GM12865 (cell line): Measurements from ENCODE around the gene SGK2.

Source experiments
- DNase-seq: peaks from one replicate; pipeline ENCODE4 v3.0.0; 2010; ENCODE audit warnings: low read depth
- H3K4me3 ChIP-seq: 2 replicates; pipeline ENCODE4 v1.5.1; 2011; ENCODE audit warnings: mild to moderate bottlenecking, low read depth, low read length, control low read depth
- TF ChIP-seq, protein P1 (sequence below): IDR thresholded peaks from 2 replicates; pipeline ENCODE4 v1.5.1; 2011; ENCODE audit warnings: low read length, control low read depth, low read depth, inconsistent platforms; ENCODE audit not compliant: insufficient read depth; ENCODE audit errors: missing control alignments

SGK2 gene

DNA sequence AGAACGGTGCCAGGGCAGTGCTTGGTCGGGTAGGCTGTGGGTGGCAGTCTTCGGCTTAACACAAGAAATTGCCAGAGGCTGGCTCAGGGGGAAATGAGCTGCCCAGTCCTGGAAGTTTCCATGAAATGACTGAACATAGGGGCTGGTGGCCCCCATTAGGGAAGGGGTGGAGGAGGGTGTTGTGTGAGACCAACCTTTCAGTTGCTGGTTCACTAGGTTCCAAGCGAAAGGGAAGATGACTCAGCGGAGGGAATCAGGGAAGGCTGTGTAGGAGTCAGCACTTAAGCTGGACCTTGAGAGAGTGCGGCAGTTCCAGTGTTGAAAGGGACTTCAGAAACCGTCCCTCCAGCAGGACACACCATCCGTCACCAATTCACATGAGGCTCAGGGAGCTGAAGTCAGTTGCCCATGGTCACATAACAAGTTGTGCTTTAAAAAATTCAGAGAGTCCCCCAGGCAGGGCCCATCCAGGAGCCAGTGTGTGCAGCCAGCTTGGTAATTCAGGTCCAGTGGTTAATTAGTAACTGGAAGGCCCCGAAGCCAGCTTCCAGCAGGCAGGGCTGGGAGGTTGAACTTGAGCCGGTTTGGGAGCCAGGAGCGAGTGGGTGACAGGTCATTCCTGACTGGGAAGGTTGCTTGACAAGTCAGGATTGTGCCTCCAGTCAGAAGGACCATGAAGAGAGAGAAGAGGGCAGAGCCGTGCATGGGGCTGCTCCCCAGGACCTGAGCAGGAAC lies at the start of gene SGK2:
Gene SGK2, plus strand, starts transcription at position 616 of the 735 bp plus-strand sequence. CDS start 7,469 bp downstream, outside the sequence.
- no peak for DNase-seq
- H3K4me3 ChIP-seq = no peak within 1 kb of the TSS
- TF ChIP-seq, protein P1, sequence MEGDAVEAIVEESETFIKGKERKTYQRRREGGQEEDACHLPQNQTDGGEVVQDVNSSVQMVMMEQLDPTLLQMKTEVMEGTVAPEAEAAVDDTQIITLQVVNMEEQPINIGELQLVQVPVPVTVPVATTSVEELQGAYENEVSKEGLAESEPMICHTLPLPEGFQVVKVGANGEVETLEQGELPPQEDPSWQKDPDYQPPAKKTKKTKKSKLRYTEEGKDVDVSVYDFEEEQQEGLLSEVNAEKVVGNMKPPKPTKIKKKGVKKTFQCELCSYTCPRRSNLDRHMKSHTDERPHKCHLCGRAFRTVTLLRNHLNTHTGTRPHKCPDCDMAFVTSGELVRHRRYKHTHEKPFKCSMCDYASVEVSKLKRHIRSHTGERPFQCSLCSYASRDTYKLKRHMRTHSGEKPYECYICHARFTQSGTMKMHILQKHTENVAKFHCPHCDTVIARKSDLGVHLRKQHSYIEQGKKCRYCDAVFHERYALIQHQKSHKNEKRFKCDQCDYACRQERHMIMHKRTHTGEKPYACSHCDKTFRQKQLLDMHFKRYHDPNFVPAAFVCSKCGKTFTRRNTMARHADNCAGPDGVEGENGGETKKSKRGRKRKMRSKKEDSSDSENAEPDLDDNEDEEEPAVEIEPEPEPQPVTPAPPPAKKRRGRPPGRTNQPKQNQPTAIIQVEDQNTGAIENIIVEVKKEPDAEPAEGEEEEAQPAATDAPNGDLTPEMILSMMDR = no peak

DNA sequence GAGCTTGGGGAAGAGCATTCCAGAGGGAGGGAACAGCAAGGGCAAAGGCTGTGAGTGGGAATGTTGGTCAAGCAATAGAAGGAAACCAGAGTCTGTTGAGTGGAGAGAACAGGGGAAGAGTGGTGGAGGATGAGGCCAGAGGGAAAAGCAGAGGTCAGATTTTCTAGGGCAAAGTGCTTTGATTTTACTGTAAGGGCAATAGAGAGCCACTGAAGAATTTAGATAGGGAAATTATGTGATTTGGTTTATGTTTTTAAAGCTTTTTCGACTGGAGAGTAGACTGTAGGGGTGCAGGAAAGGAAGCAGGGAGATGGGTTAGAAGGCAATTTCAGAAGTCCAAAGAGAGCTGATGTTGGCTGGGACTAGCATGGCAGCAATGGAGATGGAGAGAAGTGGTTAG lies 46.9 kb upstream of the SGK2 start:
- DNase-seq = no peak

DNA sequence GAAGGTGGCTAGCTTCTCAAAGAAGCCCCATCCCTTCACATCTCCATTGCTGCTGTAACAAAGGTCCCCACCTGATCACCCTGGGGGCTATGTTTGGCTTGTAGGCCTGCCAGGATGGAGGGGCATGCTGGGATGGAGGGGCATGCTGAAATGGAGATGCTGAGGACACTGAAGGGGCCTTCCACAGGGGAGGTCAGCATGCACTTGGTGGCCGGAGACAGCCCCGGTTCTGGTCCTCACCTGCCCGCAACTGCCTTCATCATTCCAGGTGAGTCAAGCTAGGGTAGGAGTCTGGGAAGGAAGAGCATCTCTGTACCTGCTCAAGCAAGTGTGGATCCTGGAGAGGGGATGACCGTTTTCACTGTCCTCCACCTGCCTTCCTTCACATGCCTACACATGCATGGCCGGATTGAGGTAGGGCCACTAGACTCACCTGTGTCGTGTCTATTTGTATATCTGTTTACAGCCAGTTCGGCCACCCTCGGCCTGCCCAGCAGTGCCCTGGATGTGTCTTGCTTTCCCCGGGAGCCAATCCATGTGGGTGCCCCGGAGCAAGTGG lies 45.4 kb upstream of the SGK2 start:
- no peak for DNase-seq
- TF ChIP-seq, protein P1 = no peak
- peak overlapping the region; percentile 62 for H3K4me3 ChIP-seq

More for the DNA sequence above, 46.9 kb upstream of the SGK2 start:
- TF ChIP-seq, protein P1 = no peak
- H3K4me3 ChIP-seq = no peak overlapping the region

DNA sequence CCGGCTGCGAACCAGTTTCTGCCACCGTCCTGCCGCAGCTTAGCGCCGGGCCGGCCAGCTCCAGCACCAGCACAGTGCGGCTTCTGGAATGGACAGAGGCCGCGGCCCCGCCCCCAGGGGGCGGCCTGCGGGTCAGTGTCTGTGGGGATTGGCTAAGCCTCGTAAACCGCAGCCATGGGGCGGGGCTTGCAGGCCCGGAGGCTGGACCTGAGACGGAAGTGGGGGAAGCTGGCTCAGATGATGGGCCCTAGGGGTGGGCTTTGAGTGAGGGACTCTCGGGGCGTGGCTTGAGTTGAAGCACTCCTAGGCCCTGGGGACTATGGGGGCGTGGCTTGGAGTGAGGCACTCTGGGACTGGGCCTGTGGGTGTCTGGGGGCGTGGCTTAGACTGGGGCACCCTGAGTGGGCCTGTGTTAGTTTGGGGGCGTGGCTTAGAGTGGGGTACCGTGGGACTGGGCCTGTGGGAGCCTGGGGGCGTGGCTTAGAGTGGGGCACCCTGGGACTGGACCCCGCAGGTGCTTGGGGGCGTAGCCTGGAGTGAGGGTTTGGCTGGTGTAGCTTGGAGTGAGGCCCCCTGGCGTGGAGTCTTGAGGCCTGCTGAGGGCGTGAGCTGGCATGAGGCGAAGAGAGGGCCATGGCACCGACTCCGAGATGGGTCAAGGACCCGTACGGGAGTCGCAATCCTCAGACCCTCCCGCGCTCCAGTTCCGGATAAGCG lies 44.7 kb upstream of the SGK2 start:
- peak overlapping the region; percentile 75 for H3K4me3 ChIP-seq
- TF ChIP-seq, protein P1 = peak; percentile 41
- DNase-seq = peak; percentile 99

DNA sequence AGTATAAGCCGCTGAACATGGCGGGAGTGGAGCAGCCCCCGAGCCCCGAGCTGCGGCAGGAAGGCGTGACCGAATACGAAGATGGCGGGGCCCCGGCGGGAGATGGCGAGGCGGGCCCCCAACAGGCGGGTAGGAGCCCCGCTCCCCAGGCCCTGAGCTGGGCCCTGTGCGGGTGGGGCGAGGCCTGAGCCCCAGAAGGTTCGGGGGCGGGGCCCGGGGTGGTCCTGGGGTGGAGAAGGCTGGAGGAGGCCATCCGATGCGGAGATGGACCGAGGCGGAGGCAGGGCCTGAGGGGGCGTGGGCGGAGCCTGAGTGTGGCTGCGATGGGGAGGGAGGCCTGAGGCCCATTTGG lies 44.2 kb upstream of the SGK2 start:
- TF ChIP-seq, protein P1 = no peak
- no peak for DNase-seq
- H3K4me3 ChIP-seq = peak overlapping the region; percentile 75

DNA sequence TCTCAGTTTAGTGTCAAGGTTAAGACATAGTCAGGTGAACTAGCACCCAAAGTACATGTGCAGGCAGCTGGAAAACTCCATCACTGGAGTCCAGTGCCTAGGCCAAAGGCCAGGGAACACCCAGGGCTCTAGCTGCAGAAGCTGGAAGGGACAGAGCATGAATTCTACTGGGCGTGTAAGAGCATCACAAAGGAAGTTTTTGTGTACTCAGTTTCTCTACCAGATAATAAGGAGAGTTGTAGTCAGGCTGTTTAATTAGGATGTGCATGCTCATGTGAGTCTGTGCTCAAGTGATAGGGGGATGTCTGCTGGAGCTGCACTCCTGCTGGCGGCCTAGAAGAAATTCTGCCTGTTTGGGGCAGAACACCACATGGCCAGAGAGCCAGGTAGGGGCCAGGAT lies 43.2 kb upstream of the SGK2 start:
- H3K4me3 ChIP-seq = no peak overlapping the region; the same call in 1 of the 2 replicates
- TF ChIP-seq, protein P1 = no peak
- DNase-seq = no peak
